Testis (tissue), 3 donors: ENCODE data around the gene DYRK1A. TPM values are rescaled to one million over a fixed set of nuclear protein-coding genes. Genes with fewer than 3 reads are reported as not detected.

Source experiments
- DNase-seq: peaks from one replicate; pipeline ENCODE4 v3.0.0-alpha.2; 2019
- H3K27ac ChIP-seq, 2 donors: fragments of 200-600 bp; sonication (generic); one replicate each; pipeline ENCODE4 v1.5.1; 2019
- H3K27me3 ChIP-seq: fragments of 200-600 bp; sonication (generic); one replicate; pipeline ENCODE4 v1.5.1; 2019
- H3K36me3 ChIP-seq: fragments of 200-600 bp; sonication (generic); one replicate; pipeline ENCODE4 v1.5.1; 2017; ENCODE audit warnings: low read depth; ENCODE audit errors: missing control alignments
- H3K4me1 ChIP-seq: fragments of 200-600 bp; sonication (generic); one replicate; pipeline ENCODE4 v1.5.1; 2019
- H3K4me3 ChIP-seq, 2 donors: fragments of 200-600 bp; sonication (generic); one replicate each; pipeline ENCODE4 v1.5.1; 2017 to 2019
- H3K9me3 ChIP-seq: fragments of 200-600 bp; sonication (generic); one replicate; pipeline ENCODE4 v1.5.1; 2017
- POLR2A ChIP-seq: fragments of 450-650 bp; IDR thresholded peaks from one replicate; pipeline ENCODE4 v1.6.1; 2017; ENCODE audit warnings: antibody characterized with exemption, mild to moderate bottlenecking, moderate library complexity
- WGBS, 2 donors: methylation state at CpG; one replicate each; pipeline ENCODE4 v1.1.5; 2018; 5-methylcytosine and 5-hydroxymethylcytosine counted together
- intact Hi-C: fragments of 100-400 bp; cut with DNase I; formaldehyde crosslinking; loops from one replicate; pipeline ENCODE4 v1.15.1; 2023; ENCODE audit warnings: low total_unique reads
- polyA plus RNA-seq: library from polyadenylated mRNA; stranded (reverse); fragments of 350-450 nt; fragmentation: Illumina TruSeq; extraction: RNeasy Lipid Tissue Mini Kit (QIAGEN cat#74804); gene quantifications from one replicate; pipeline ENCODE4 v1.2.3, GENCODE V29; 2014; ENCODE audit warnings: low read depth, low replicate concordance; ENCODE audit not compliant: insufficient read depth
- total RNA-seq, 2 donors: library from RNA; depleted of rRNA; stranded (reverse); fragments of >200 nt; gene quantifications; one replicate each; pipeline ENCODE4 v1.2.3, GENCODE V29; 2016
- TF ChIP-seq, protein P1 (sequence below), 3 experiments: fragments of 450-650 bp in 2 of 3; fragments of 200-600 bp in 1 of 3; sonication (generic) in 1 of 3; IDR thresholded peaks; one replicate each; pipeline ENCODE4 v1.5.1; 2016 to 2019; ENCODE audit warnings: antibody characterized with exemption in 3 of 3, mild to moderate bottlenecking in 2 of 3, moderate library complexity in 1 of 3

DYRK1A gene
- total and polyA plus RNA-seq, 3 donors from 2014 or later: 68.6 to 166 (median 141) TPM

DNA sequence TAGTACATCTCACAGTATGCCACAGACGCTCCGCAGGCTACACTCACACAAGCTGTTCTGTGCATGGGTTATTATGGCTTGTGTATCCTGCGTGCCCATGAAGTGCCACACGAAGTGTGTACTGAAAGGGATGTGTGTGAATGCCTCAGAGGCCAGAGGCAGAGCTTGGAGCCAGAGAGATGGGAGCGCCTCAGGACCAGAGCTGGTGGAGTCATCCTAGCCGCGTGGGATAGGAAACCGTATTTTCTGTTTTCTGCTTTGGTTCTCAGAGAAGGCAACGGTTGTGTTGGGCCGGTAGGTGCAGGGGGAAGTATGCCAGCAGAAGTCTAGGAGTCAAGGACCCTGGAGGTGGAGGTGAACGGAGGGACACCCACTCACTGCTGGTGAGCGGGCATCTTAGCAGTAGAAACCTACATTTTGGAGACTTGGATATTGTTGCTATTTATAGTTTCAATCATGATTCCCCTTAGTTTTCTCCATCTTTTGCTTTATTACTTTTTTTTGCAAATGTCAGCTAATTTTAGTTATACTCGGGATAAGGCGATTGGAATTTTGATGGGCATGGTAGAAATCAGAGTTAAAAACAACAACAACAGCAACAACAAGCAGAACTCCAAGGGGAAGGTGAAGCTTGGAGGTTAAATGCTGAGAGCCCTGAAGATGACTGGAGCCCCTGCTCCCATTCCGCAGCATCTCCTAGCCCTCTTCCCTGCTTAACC lies 188.2 kb downstream of the DYRK1A start:
- no peak for DNase-seq
- WGBS, 2 donors: 86% methylated on average over 14 to 15 of the region's 15 CpGs
- intact Hi-C loops: loop anchor here (10.0 kb wide), 1 partner anchor 210 kb away; no protein-coding TSS in a partner anchor

DNA sequence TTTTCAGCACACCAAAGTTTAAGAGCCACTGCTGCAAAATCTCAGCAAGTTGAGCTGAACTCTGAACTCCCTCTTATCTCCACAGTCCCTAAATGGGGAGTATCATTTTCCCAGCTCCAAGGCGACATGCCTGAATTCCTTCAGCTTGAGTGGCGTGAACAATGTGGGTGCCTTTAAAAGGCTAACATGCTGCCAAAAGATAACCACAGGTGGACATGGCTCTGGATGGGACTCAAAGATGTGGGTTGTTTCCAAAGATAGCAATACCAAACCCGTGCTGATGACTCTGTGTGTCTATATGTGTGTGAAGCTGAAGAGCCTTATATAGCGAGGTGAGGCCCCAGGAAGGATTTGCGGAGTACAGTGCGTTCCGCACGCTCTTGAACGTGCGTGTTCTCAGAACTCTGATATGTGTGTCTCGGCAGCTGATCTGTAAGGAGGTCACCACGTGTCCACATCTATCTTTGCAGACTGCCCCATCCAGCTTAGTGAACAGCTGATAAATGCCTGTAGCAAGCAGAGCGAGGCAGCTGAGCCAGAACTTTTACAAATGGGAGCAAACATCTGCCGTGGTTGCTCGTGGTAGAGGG lies 189.2 kb downstream of the DYRK1A start:
- TF ChIP-seq, protein P1, sequence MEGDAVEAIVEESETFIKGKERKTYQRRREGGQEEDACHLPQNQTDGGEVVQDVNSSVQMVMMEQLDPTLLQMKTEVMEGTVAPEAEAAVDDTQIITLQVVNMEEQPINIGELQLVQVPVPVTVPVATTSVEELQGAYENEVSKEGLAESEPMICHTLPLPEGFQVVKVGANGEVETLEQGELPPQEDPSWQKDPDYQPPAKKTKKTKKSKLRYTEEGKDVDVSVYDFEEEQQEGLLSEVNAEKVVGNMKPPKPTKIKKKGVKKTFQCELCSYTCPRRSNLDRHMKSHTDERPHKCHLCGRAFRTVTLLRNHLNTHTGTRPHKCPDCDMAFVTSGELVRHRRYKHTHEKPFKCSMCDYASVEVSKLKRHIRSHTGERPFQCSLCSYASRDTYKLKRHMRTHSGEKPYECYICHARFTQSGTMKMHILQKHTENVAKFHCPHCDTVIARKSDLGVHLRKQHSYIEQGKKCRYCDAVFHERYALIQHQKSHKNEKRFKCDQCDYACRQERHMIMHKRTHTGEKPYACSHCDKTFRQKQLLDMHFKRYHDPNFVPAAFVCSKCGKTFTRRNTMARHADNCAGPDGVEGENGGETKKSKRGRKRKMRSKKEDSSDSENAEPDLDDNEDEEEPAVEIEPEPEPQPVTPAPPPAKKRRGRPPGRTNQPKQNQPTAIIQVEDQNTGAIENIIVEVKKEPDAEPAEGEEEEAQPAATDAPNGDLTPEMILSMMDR (IDR thresholded peaks at IDR 0.05): no peak
- TF ChIP-seq POLR2A: no peak
- no peaks in the 10 kb centered on the region for H3K36me3 ChIP-seq
- no peak for DNase-seq
- no peak overlapping the region for H3K4me3 ChIP-seq
- H3K27me3 ChIP-seq: no peaks in the 10 kb centered on the region
- H3K27ac ChIP-seq: no peak overlapping the region
- intact Hi-C loops: loop anchor here (10.0 kb wide), 1 partner anchor 211 kb away; no protein-coding TSS in a partner anchor
- no peaks in the 10 kb centered on the region for H3K9me3 ChIP-seq
- H3K4me1 ChIP-seq: peaks cover 19% of the 10 kb centered on the region
- WGBS, 2 donors: 69 to 71% methylated on average over 15 of the region's 15 CpGs

More for the DNA sequence above, 188.2 kb downstream of the DYRK1A start:
- H3K27ac ChIP-seq: no peak overlapping the region
- H3K36me3 ChIP-seq: no peaks in the 10 kb centered on the region
- no peaks in the 10 kb centered on the region for H3K9me3 ChIP-seq
- H3K4me1 ChIP-seq: peaks cover 19% of the 10 kb centered on the region
- H3K4me3 ChIP-seq: no peak overlapping the region
- TF ChIP-seq, protein P1 (IDR thresholded peaks at IDR 0.05): no peak
- no peak for TF ChIP-seq POLR2A
- no peaks in the 10 kb centered on the region for H3K27me3 ChIP-seq

DNA sequence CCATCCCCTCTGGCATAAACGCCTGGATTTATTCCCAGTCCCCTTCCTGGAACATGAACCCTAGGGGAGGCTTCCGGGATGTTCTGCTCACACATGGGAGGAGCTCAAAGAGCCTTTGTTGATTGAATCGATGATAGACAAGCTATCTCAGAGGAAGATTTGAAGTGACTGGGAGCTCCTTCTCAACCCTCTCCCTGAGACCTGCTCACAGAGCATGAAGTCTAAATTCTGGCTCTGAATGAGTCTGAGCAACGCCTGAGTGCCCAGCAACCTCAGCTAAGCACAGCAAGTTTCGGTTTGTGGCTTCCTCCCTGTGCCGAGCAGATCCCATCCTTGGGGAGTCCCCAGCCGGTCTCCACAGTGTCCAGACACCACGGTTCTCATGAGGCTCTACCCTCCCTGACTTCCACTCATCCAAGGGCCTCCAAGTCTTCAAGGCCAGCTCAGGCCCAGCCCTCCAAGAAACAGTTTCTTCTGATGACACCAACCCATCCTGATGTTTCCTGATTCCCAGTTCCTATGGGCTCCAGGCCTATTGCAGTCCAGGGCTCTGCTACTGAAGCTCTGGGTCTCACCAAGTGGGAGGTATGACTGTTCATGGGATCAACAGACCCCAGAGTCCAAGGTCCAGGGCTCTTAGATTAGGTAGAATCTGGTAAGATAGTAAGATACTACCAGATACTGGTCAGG lies 190.8 kb downstream of the DYRK1A start:
- DNase-seq: no peak
- 75 to 88% methylated on average over 8 of the region's 8 CpGs for WGBS, 2 donors
- Histone ChIP-seq H3K27ac (no peak overlapping the region), H3K9me3 (no peaks in the 10 kb centered on the region), H3K4me1 (peaks cover 10% of the 10 kb centered on the region), H3K36me3 (no peaks in the 10 kb centered on the region), H3K27me3 (no peaks in the 10 kb centered on the region), H3K4me3 (no peak overlapping the region)
- intact Hi-C loops: loop anchor here (10.0 kb wide), 1 partner anchor 213 kb away; no protein-coding TSS in a partner anchor
- TF ChIP-seq, protein P1 (IDR thresholded peaks at IDR 0.05): no peak
- TF ChIP-seq POLR2A: no peak

DNA sequence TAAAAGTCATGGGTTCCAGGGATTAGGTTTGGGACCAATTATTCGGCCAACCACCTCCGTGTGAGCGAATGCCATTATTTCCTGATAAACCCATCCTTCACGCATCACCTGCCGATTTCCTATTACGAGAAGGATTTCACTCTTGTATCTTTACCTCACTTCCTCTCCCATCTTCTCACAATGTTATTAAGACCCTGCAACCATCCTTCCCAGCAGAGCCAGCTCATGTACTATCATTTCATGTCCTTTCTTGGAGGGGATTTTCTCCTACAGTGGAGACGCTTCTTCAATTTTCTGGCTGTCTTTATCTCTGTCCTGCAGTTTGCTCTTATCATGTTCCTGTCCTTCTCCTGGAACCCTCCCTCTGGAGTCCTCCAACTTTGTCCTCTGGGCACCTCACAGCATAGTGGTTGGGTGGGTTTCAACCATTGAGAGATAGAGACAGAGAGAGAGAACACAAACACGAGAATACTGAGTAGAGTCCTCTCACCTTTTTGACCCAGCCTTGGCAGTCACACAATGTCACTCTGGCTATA lies 192.2 kb downstream of the DYRK1A start:
- H3K4me3 ChIP-seq: no peak overlapping the region
- no peak overlapping the region for H3K27ac ChIP-seq
- intact Hi-C loops: loop anchor here (10.0 kb wide), 1 partner anchor 214 kb away; no protein-coding TSS in a partner anchor
- no peak for TF ChIP-seq POLR2A
- TF ChIP-seq, protein P1 (IDR thresholded peaks at IDR 0.05): no peak
- H3K4me1 ChIP-seq: no peaks in the 10 kb centered on the region
- H3K27me3 ChIP-seq: no peaks in the 10 kb centered on the region
- H3K9me3 ChIP-seq: no peaks in the 10 kb centered on the region
- no peak for DNase-seq
- 84 to 87% methylated on average over 8 of the region's 8 CpGs for WGBS, 2 donors
- H3K36me3 ChIP-seq: no peaks in the 10 kb centered on the region
